Esophagus muscularis mucosa (tissue), 3 donors: Measurements from ENCODE around the gene EMX2.

ENCODE experiments used
- POLR2A ChIP-seq: fragments of 450-650 bp; IDR thresholded peaks from one replicate; pipeline ENCODE4 v1.6.1; 2017; ENCODE audit warnings: antibody characterized with exemption, moderate library complexity, mild to moderate bottlenecking, low read depth
- POLR2AphosphoS5 ChIP-seq, 2 donors: sonication (generic); formaldehyde crosslinking; IDR thresholded peaks; one replicate each; pipeline ENCODE4 v1.6.1; 2017; ENCODE audit warnings: antibody characterized with exemption in 2 of 2
- TF ChIP-seq, protein P1 (sequence below), 3 experiments: fragments of 200-600 bp in 2 of 3; fragments of 450-650 bp in 1 of 3; sonication (generic) in 2 of 3; IDR thresholded peaks; one replicate each; pipeline ENCODE4 v1.5.1; 2017 to 2019; ENCODE audit warnings: antibody characterized with exemption in 3 of 3, mild to moderate bottlenecking in 2 of 3, moderate library complexity in 1 of 3

DNA sequence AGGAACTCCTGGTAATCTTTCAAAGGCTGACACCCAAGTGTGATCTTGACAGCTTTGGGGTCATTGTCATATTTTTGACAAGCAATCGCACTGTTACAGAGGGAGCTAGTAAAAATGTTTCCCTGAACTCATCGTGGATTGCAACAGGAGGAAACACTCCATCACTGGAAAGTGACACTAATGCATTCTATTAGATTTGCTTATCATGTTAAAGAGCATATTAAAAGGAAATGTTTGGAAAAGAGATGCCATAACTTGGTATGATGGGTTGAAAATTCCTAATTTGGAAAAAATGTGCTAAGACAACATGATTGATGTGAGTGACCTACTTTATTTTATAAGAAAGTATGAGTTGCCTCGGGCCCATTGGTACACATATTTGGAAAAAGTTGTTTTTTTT is 22.7 kb upstream of the EMX2 start:
- TF ChIP-seq POLR2A (no peak), POLR2AphosphoS5 (IDR thresholded peaks at IDR 0.05) (no peak)
- TF ChIP-seq, protein P1, sequence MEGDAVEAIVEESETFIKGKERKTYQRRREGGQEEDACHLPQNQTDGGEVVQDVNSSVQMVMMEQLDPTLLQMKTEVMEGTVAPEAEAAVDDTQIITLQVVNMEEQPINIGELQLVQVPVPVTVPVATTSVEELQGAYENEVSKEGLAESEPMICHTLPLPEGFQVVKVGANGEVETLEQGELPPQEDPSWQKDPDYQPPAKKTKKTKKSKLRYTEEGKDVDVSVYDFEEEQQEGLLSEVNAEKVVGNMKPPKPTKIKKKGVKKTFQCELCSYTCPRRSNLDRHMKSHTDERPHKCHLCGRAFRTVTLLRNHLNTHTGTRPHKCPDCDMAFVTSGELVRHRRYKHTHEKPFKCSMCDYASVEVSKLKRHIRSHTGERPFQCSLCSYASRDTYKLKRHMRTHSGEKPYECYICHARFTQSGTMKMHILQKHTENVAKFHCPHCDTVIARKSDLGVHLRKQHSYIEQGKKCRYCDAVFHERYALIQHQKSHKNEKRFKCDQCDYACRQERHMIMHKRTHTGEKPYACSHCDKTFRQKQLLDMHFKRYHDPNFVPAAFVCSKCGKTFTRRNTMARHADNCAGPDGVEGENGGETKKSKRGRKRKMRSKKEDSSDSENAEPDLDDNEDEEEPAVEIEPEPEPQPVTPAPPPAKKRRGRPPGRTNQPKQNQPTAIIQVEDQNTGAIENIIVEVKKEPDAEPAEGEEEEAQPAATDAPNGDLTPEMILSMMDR (IDR thresholded peaks at IDR 0.05): no peak
